Measurements from ENCODE around the gene PEMT.

GRCh38 chr17:17531156-17531555 is 60.4 kb downstream of the PEMT start:
- TF ChIP-seq MAX (CRISPR knock-in tag; IDR thresholded peaks at IDR 0.05) (no peak), JUN (CRISPR knock-in tag; IDR thresholded peaks at IDR 0.05) (no peak), CTCF (IDR thresholded peaks at IDR 0.05) (no peak), ATF1 (CRISPR knock-in tag; IDR thresholded peaks at IDR 0.05) (no peak), ZNF263 (CRISPR knock-in tag; IDR thresholded peaks at IDR 0.05; ENCODE audit: low read depth) (no peak), CREB1 (CRISPR knock-in tag; IDR thresholded peaks at IDR 0.05) (no peak), ZNF317 (CRISPR knock-in tag; IDR thresholded peaks at IDR 0.05; ENCODE audit: borderline replicate concordance, low read depth) (no peak), NFATC4 (CRISPR knock-in tag; IDR thresholded peaks at IDR 0.05) (no peak), KAT7 (CRISPR knock-in tag; IDR thresholded peaks at IDR 0.05; ENCODE audit: borderline replicate concordance) (no peak), MLX (CRISPR knock-in tag; IDR thresholded peaks at IDR 0.05) (no peak)

Data from WTC11 (cell line).